Mesothelial cell of epicardium (in vitro differentiated cells): ENCODE data around the gene UNC45A. TPM values are rescaled to one million over a fixed set of nuclear protein-coding genes. Genes with fewer than 3 reads are reported as not detected.

Source experiments
- DNase-seq, 2 experiments: peaks; one replicate each; pipeline ENCODE4 v3.0.0; 2021; ENCODE audit warnings: low spot score in 2 of 2; ENCODE audit not compliant: unreplicated experiment in 2 of 2
- H3K27ac Mint-ChIP-seq: 2 replicates; pipeline ENCODE4 v1.8.0; 2021; ENCODE audit warnings: mixed read lengths
- H3K27me3 Mint-ChIP-seq: 2 replicates; pipeline ENCODE4 v1.8.0; 2021; ENCODE audit warnings: low read depth, mixed read lengths
- H3K36me3 Mint-ChIP-seq: 2 replicates; pipeline ENCODE4 v1.8.0; 2021; ENCODE audit warnings: mixed read lengths
- H3K4me1 Mint-ChIP-seq: 2 replicates; pipeline ENCODE4 v1.8.0; 2021; ENCODE audit warnings: mixed read lengths
- H3K4me3 Mint-ChIP-seq: 2 replicates; pipeline ENCODE4 v1.8.0; 2021; ENCODE audit warnings: mild to moderate bottlenecking, moderate library complexity, mixed read lengths
- H3K9me3 Mint-ChIP-seq: 2 replicates; pipeline ENCODE4 v1.8.0; 2021; ENCODE audit warnings: mixed read lengths
- CTCF ChIP-seq: fragments of 200-600 bp; sonication (generic); IDR thresholded peaks from one replicate; pipeline ENCODE4 v1.5.0; 2021; ENCODE audit warnings: antibody characterized with exemption; ENCODE audit not compliant: unreplicated experiment
- total RNA-seq: library from RNA; stranded (reverse); gene quantifications from 3 replicates; pipeline ENCODE4 v1.2.1, GENCODE V29; 2021

The UNC45A gene
- total RNA-seq, 1 donor from 2014 or later: 79.7 TPM

GRCh38 chr15:90889313-90889730, 45.8 kb upstream of the UNC45A start:
- H3K27ac Mint-ChIP-seq: no peak overlapping the region
- H3K4me1 Mint-ChIP-seq: peaks cover 17% of the 10 kb centered on the region
- no peak for DNase-seq
- H3K36me3 Mint-ChIP-seq: peaks cover 8% of the 10 kb centered on the region
- H3K9me3 Mint-ChIP-seq: no peaks in the 10 kb centered on the region
- no peak overlapping the region for H3K4me3 Mint-ChIP-seq
- H3K27me3 Mint-ChIP-seq: no peaks in the 10 kb centered on the region
- no peak for TF ChIP-seq CTCF

- no peak for TF ChIP-seq CTCF
- Mint-ChIP-seq H3K4me1 (peaks cover 16% of the 10 kb centered on the region), H3K4me3 (no peak overlapping the region), H3K36me3 (peaks cover 11% of the 10 kb centered on the region), H3K27ac (no peak overlapping the region), H3K9me3 (no peaks in the 10 kb centered on the region), H3K27me3 (no peaks in the 10 kb centered on the region)
- DNase-seq: no peak
Measured at GRCh38 chr15:90889736-90890456, 45.2 kb upstream of the UNC45A start.

- no peak for TF ChIP-seq CTCF
- Mint-ChIP-seq H3K27ac (no peak overlapping the region), H3K27me3 (no peaks in the 10 kb centered on the region), H3K36me3 (peaks cover 17% of the 10 kb centered on the region), H3K4me1 (peaks cover 6% of the 10 kb centered on the region), H3K9me3 (no peaks in the 10 kb centered on the region), H3K4me3 (no peak overlapping the region)
- no peak for DNase-seq
Measured at GRCh38 chr15:90890839-90891238, 44.2 kb upstream of the UNC45A start.

- no peak for DNase-seq
- Mint-ChIP-seq H3K36me3 (peaks cover 21% of the 10 kb centered on the region), H3K27me3 (no peaks in the 10 kb centered on the region), H3K4me3 (no peak overlapping the region), H3K27ac (no peak overlapping the region), H3K9me3 (no peaks in the 10 kb centered on the region), H3K4me1 (peaks cover under 1% of the 10 kb centered on the region)
- TF ChIP-seq CTCF: no peak
Measured at GRCh38 chr15:90891346-90891949, 43.6 kb upstream of the UNC45A start.

GRCh38 chr15:90892023-90892422, 43.1 kb upstream of the UNC45A start:
- Mint-ChIP-seq H3K36me3 (peaks cover 25% of the 10 kb centered on the region), H3K27me3 (no peaks in the 10 kb centered on the region), H3K4me3 (no peak overlapping the region), H3K27ac (no peak overlapping the region), H3K9me3 (no peaks in the 10 kb centered on the region), H3K4me1 (no peaks in the 10 kb centered on the region)
- TF ChIP-seq CTCF: no peak
- no peak for DNase-seq
